OCI-LY3 (cell line): Measurements from ENCODE around the gene GIT2.
"Not testable (repeated sequence)": the region's sequence is repeated elsewhere in the genome, so short reads cannot be mapped to it uniquely, and the experiment has no call there.

ENCODE experiments used
- H2AFZ ChIP-seq: fragments of 200-600, 300-600 bp; shearing (Covaris generic); 2 replicates; pipeline ENCODE4 v1.6.0; 2014; ENCODE audit warnings: antibody characterized with exemption, low read depth, low read length
- H3K27ac ChIP-seq: fragments of 200-600, 300-600 bp; sonication (generic); 2 replicates; pipeline ENCODE4 v1.5.1; 2014; ENCODE audit warnings: mild to moderate bottlenecking, low read length, moderate library complexity, mixed read lengths
- H3K27me3 ChIP-seq: fragments of 200-600, 300-600 bp; sonication (generic); 2 replicates; pipeline ENCODE4 v1.6.1; 2014; ENCODE audit warnings: low read depth, low read length, mixed read lengths
- H3K36me3 ChIP-seq: fragments of 200-600, 300-600 bp; sonication (generic); replicated peaks from 2 replicates; pipeline ENCODE3; 2014; ENCODE audit warnings: low read depth, low read length, mixed read lengths
- H3K4me1 ChIP-seq: fragments of 300-600, 200-600 bp; sonication (generic); 2 replicates; pipeline ENCODE4 v1.6.1; 2014; ENCODE audit warnings: low read length, mixed read lengths
- H3K4me2 ChIP-seq: fragments of 200-600, 300-600 bp; sonication (generic); 2 replicates; pipeline ENCODE4 v1.6.1; 2014; ENCODE audit warnings: low read length, mixed read lengths
- H3K4me3 ChIP-seq: fragments of 300-600, 200-600 bp; sonication (generic); 2 replicates; pipeline ENCODE4 v1.5.1; 2014; ENCODE audit warnings: antibody characterized with exemption, mild to moderate bottlenecking, low read length, moderate library complexity
- H3K79me2 ChIP-seq: fragments of 300-600, 200-600 bp; shearing (Covaris generic); 2 replicates; pipeline ENCODE4 v1.6.1; 2014; ENCODE audit warnings: mild to moderate bottlenecking, low read length, mixed read lengths
- H3K9ac ChIP-seq: fragments of 300-600, 200-600 bp; shearing (Covaris generic); 2 replicates; pipeline ENCODE4 v1.6.0; 2014; ENCODE audit warnings: mild to moderate bottlenecking, low read length, moderate library complexity
- H3K9me3 ChIP-seq: fragments of 200-600, 300-600 bp; shearing (Covaris generic); 2 replicates; pipeline ENCODE4 v1.6.1; 2014; ENCODE audit warnings: low read length, mixed read lengths; ENCODE audit not compliant: insufficient read depth
- H4K20me1 ChIP-seq: fragments of 200-600, 300-600 bp; sonication (generic); 2 replicates; pipeline ENCODE4 v1.6.1; 2016; ENCODE audit warnings: low read length, mixed read lengths; ENCODE audit not compliant: insufficient read depth
- EZH2phosphoT487 ChIP-seq: fragments of 200-600 bp; shearing (Covaris generic); IDR thresholded peaks from 2 replicates; pipeline ENCODE4 v1.6.1; 2018; ENCODE audit warnings: antibody characterized with exemption, mixed run types, low read depth
- TF ChIP-seq, protein P1 (sequence below): fragments of 200-600, 300-600 bp; sonication (generic); IDR thresholded peaks from 2 replicates; pipeline ENCODE4 v1.5.1; 2014; ENCODE audit warnings: antibody characterized with exemption, low read length, low read depth

GIT2 gene

DNA sequence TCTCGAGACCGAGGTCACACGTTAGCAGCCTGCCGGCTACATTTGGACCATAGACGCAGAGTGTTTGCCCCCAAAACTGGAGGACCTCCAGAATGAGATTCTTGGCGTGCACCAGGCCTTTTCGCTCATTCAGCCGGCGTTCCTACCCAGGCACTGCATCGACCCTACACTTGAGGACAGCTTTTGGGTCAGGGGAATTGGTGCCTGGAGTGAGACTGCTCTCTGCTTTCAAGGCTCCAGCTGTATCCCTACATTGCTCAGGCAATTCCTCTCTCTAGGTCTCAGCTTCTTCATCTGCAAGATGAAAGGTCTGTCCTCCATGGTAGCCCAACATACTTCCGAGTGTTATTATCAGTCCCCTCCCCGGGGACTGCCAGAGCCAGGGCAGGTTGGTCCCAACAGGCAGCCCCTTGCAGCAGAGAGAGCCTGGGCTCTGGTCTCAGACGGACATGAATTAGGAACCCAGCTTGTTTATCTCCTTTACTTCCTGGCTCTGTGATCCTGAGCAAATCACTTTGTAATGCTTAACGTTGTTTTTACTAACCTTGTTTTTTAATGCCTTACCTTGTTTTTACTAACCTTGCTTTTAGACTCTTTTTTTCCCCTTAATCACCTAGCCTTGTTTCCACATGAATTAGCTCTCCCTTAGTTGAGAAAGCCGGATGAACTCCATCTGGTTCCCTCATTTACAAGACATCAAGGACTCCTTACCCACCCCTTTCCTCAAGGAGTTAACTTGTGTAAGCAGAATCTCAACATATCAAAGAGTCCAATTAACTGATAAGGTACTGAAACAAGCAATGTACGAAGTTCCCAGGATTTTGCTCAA, 95.2 kb downstream of the GIT2 start:
- no peak overlapping the region; the same call in 1 of the 2 replicates for H2AFZ ChIP-seq
- TF ChIP-seq, protein P1, sequence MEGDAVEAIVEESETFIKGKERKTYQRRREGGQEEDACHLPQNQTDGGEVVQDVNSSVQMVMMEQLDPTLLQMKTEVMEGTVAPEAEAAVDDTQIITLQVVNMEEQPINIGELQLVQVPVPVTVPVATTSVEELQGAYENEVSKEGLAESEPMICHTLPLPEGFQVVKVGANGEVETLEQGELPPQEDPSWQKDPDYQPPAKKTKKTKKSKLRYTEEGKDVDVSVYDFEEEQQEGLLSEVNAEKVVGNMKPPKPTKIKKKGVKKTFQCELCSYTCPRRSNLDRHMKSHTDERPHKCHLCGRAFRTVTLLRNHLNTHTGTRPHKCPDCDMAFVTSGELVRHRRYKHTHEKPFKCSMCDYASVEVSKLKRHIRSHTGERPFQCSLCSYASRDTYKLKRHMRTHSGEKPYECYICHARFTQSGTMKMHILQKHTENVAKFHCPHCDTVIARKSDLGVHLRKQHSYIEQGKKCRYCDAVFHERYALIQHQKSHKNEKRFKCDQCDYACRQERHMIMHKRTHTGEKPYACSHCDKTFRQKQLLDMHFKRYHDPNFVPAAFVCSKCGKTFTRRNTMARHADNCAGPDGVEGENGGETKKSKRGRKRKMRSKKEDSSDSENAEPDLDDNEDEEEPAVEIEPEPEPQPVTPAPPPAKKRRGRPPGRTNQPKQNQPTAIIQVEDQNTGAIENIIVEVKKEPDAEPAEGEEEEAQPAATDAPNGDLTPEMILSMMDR = no peak
- TF ChIP-seq EZH2phosphoT487 = no peak
- H3K36me3 ChIP-seq = peaks cover 27% of the 10 kb centered on the region
- H3K4me3 ChIP-seq = peak overlapping the region; percentile 100
- H3K27ac ChIP-seq = peak overlapping the region; percentile 49; the same call in 1 of the 2 replicates
- H3K9ac ChIP-seq = peak overlapping the region; percentile 89
- no peaks in the 10 kb centered on the region for H3K27me3 ChIP-seq
- H3K4me1 ChIP-seq = peaks cover 12% of the 10 kb centered on the region
- no peaks in the 10 kb centered on the region for H3K9me3 ChIP-seq
- H3K79me2 ChIP-seq = peaks cover 27% of the 10 kb centered on the region
- H3K4me2 ChIP-seq = peak overlapping the region; percentile 100
- no peaks in the 10 kb centered on the region for H4K20me1 ChIP-seq

DNA sequence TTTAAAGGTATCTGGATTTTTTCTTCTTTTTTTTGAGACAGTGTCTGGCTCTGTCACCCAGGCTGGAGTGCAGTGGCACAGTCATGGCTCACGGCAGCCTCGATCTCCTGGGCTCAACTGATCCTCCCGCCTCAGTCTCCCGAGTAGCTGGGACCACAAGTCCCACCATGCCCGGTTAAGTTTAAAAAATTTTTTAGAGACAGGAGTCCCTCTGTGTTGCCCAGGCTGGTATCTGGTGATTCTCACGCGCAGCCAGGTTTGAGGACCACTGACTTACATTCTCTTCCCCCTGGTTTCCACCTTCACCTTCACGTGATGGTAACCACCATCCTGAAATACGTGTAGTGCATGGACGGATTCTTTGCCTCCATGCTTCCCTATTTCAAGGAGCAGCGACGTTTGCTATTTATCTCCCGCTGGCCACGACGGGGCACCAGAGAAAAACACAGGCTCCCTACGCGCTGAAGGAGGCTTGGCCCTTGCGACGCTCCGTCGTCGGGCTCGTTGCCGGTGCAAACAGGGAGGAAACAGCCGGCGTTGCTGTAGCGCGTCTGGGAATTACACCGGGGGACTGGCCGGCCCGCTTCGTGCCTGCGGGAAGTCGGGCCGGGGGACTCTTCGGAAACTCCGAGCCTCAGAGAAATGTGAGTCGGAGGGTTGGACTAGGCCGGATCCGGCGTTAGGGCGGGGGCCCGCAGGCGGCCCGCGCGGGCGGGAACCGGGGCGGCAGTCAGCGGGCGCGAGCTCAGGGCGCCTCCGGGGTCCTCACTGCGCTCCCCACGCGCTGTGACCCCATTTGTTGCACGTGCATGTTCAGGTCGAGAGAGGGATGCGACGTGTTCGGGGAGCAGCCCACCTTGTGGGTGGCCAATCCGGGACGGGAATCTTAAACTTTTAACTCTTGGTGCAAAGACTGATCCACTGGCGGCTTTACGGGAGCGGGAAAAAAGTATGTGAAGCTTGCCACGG, 96.1 kb downstream of the GIT2 start, which contains the start of gene TCHP:
TCHP (plus strand) TSS at position 492 of the 969 bp plus-strand sequence. CDS start 2,753 bp downstream, outside the sequence.
- Histone ChIP-seq H3K27ac (peak within 1 kb of the TSS; percentile 49), H3K9ac (peak within 1 kb of the TSS; percentile 89), H3K9me3 (no peaks in the 10 kb centered on the region), H3K79me2 (peaks cover 27% of the 10 kb centered on the region), H3K36me3 (peaks cover 18% of the 10 kb centered on the region), H3K4me3 (peak within 1 kb of the TSS; percentile 100), H4K20me1 (no peaks in the 10 kb centered on the region), H3K4me1 (peaks cover 12% of the 10 kb centered on the region), H3K27me3 (no peaks in the 10 kb centered on the region), H3K4me2 (peak within 1 kb of the TSS; percentile 100), H2AFZ (peak within 1 kb of the TSS; percentile 96)
- no peak for TF ChIP-seq EZH2phosphoT487
- TF ChIP-seq, protein P1 = peak; percentile 48

DNA sequence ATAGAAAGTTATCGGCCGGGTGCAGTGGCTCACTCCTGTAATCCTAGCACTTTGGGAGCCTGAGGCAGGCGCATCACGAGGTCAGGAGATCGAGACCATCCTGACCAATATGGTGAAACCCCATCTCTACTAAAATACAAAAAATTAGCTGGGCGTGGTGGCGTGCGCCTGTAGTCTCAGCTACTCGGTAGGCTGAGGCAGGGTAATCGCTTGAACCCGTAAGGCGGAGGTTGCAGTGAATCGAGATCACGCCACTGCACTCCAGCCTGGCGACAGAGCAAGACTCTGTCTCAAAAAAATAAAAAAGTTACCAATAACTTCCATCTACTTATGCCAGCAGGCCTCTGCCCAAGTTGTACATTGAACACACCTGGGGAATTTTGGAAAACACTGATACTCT, 96.8 kb downstream of the GIT2 start:
- H3K4me1 ChIP-seq = peaks cover 12% of the 10 kb centered on the region
- peaks cover 27% of the 10 kb centered on the region for H3K79me2 ChIP-seq
- H3K4me2 ChIP-seq = peak overlapping the region; percentile 100
- H3K36me3 ChIP-seq = peaks cover 11% of the 10 kb centered on the region
- H3K9ac ChIP-seq = peak overlapping the region; percentile 89
- not testable (repeated sequence) for H4K20me1 ChIP-seq, H3K9me3 ChIP-seq, H3K27me3 ChIP-seq, H3K27ac ChIP-seq
- peak overlapping the region; percentile 96 for H2AFZ ChIP-seq
- H3K4me3 ChIP-seq = peak overlapping the region; percentile 100

DNA sequence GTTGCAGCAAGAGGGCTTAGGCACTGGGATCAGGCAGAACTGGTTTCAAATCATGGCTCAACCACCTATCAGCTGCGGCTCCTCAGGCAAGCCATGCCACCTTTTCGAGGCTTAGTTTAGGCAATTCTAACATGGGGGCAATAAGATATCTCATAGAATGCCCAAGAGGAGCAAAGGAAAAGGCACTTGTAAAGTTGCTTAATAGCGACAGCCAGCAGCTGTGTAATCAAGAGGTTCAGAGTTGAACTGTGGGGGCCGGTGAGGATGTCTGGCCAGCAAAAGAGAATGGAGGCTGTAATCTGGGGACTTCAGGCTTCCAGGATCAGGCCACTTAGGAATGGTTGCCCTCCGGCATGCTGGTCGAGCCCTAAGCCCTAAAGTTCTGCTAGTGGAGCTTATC, 99.1 kb downstream of the GIT2 start:
- TF ChIP-seq, protein P1 = no peak
- no peak for TF ChIP-seq EZH2phosphoT487
- H3K36me3 ChIP-seq = no peaks in the 10 kb centered on the region
- H3K27ac ChIP-seq = no peak overlapping the region
- no peak overlapping the region for H2AFZ ChIP-seq
- peaks cover 29% of the 10 kb centered on the region for H3K4me1 ChIP-seq
- no peak overlapping the region for H3K4me2 ChIP-seq
- no peak overlapping the region for H3K9ac ChIP-seq
- no peak overlapping the region for H3K4me3 ChIP-seq
- H4K20me1 ChIP-seq = no peaks in the 10 kb centered on the region
- peaks cover 6% of the 10 kb centered on the region; the same call in 1 of the 2 replicates for H3K27me3 ChIP-seq
- H3K79me2 ChIP-seq = peaks cover 20% of the 10 kb centered on the region
- no peaks in the 10 kb centered on the region for H3K9me3 ChIP-seq
